Fibroblast of lung (primary cell): ENCODE measurements around the gene DAPK1.

ENCODE experiments used
- EZH2 ChIP-seq: IDR thresholded peaks from 2 replicates; pipeline ENCODE4 v1.5.1; 2012; ENCODE audit warnings: low read length, control low read depth, mild to moderate bottlenecking; ENCODE audit errors: missing control alignments
- TF ChIP-seq, protein P1 (sequence below), 2 donors: IDR thresholded peaks in 1 of 2; conservative IDR thresholded peaks in 1 of 2; 1 replicate in 1 of 2; 2 replicates in 1 of 2; pipeline ENCODE4 v1.5.1; 2011 to 2012; ENCODE audit warnings: low read length in 2 of 2, control low read depth in 1 of 2, inconsistent platforms in 1 of 2, low read depth in 1 of 2, mild to moderate bottlenecking in 1 of 2

DNA sequence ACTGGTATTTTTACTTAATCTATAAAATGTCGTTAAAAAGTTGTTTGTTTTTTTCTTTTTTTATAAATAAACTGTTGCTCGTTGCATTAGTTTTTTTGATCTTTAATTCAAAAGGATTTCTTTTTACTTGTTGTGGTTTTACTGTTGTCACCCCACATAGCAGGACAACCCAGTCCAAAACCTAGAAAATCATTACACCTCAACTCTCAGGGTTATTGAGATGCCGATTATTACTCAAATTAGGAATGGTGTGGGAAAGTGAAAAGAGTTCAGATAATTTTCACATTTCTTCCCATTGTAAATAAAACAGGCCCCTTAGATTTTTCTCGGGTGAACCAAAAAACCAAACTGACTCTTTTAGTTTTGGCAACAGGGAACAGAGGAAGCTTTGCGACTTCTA, 210.9 kb downstream of the DAPK1 start:
- TF ChIP-seq, protein P1, sequence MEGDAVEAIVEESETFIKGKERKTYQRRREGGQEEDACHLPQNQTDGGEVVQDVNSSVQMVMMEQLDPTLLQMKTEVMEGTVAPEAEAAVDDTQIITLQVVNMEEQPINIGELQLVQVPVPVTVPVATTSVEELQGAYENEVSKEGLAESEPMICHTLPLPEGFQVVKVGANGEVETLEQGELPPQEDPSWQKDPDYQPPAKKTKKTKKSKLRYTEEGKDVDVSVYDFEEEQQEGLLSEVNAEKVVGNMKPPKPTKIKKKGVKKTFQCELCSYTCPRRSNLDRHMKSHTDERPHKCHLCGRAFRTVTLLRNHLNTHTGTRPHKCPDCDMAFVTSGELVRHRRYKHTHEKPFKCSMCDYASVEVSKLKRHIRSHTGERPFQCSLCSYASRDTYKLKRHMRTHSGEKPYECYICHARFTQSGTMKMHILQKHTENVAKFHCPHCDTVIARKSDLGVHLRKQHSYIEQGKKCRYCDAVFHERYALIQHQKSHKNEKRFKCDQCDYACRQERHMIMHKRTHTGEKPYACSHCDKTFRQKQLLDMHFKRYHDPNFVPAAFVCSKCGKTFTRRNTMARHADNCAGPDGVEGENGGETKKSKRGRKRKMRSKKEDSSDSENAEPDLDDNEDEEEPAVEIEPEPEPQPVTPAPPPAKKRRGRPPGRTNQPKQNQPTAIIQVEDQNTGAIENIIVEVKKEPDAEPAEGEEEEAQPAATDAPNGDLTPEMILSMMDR (conservative IDR thresholded peaks at IDR 0.05 in 1 of 2, IDR thresholded peaks at IDR 0.05 in 1 of 2; ENCODE audit: low read depth in 1 of 2, low read length in 2 of 2), result no peak
- no peak for TF ChIP-seq EZH2
